Astrocyte (in vitro differentiated cells and primary cell): ENCODE data around the gene CD33. TPM values are rescaled to one million over a fixed set of nuclear protein-coding genes. Genes with fewer than 3 reads are reported as not detected.

ENCODE experiments used
- DNase-seq: peaks from one replicate; pipeline ENCODE4 v3.0.0-alpha.2; 2010; ENCODE audit warnings: low read depth
- FAIRE-seq: peaks from 2 replicates; lab custom pipeline; 2011; peaks lifted over from hg19 to GRCh38; lab: Jason Lieb, UNC
- H2AFZ ChIP-seq: 2 replicates; pipeline ENCODE4 v1.6.0; 2012; ENCODE audit warnings: low read depth, low read length, inconsistent platforms
- H3K27ac ChIP-seq: 2 replicates; pipeline ENCODE4 v1.5.1; 2011; ENCODE audit warnings: low read depth, low read length, inconsistent platforms
- H3K27me3 ChIP-seq: 2 replicates; pipeline ENCODE4 v1.6.0; 2011; ENCODE audit warnings: low read length, inconsistent platforms; ENCODE audit not compliant: insufficient read depth
- H3K36me3 ChIP-seq: 2 replicates; pipeline ENCODE4 v1.5.1; 2011; ENCODE audit warnings: low read length, inconsistent platforms; ENCODE audit not compliant: insufficient read depth
- H3K4me1 ChIP-seq: 2 replicates; pipeline ENCODE4 v1.5.1; 2011; ENCODE audit warnings: low read length, inconsistent platforms; ENCODE audit not compliant: insufficient read depth
- H3K4me2 ChIP-seq: 2 replicates; pipeline ENCODE4 v1.6.0; 2012; ENCODE audit warnings: low read length, inconsistent platforms
- H3K4me3 ChIP-seq: 2 replicates; pipeline ENCODE4 v1.5.1; 2011; ENCODE audit warnings: low read depth, mild to moderate bottlenecking, low read length, inconsistent platforms; ENCODE audit not compliant: insufficient read depth
- H3K79me2 ChIP-seq: 2 replicates; pipeline ENCODE4 v1.6.0; 2012; ENCODE audit warnings: mild to moderate bottlenecking, low read length, inconsistent platforms; ENCODE audit not compliant: insufficient read depth
- H3K9ac ChIP-seq: 2 replicates; pipeline ENCODE4 v1.6.0; 2012; ENCODE audit warnings: mild to moderate bottlenecking, low read length, inconsistent platforms
- H3K9me3 ChIP-seq: 2 replicates; pipeline ENCODE4 v1.5.1; 2012; ENCODE audit warnings: low read depth, mild to moderate bottlenecking, low read length, inconsistent platforms; ENCODE audit not compliant: insufficient read depth
- H4K20me1 ChIP-seq: 2 replicates; pipeline ENCODE4 v1.6.0; 2012; ENCODE audit warnings: low read length, inconsistent platforms; ENCODE audit not compliant: insufficient read depth
- H3K27ac Mint-ChIP-seq: one replicate; pipeline ENCODE4 v1.8.0; 2021; ENCODE audit warnings: mild to moderate bottlenecking, mixed read lengths; ENCODE audit not compliant: unreplicated experiment
- H3K27me3 Mint-ChIP-seq: one replicate; pipeline ENCODE4 v1.8.0; 2021; ENCODE audit warnings: low read depth, mixed read lengths; ENCODE audit not compliant: unreplicated experiment
- H3K36me3 Mint-ChIP-seq: one replicate; pipeline ENCODE4 v1.8.0; 2021; ENCODE audit warnings: low read depth, mixed read lengths; ENCODE audit not compliant: unreplicated experiment
- H3K4me1 Mint-ChIP-seq: one replicate; pipeline ENCODE4 v1.8.0; 2021; ENCODE audit warnings: low read depth, mixed read lengths; ENCODE audit not compliant: unreplicated experiment
- H3K4me3 Mint-ChIP-seq: one replicate; pipeline ENCODE4 v1.8.0; 2021; ENCODE audit warnings: mild to moderate bottlenecking, moderate library complexity, mixed read lengths; ENCODE audit not compliant: unreplicated experiment
- H3K9me3 Mint-ChIP-seq: one replicate; pipeline ENCODE4 v1.8.0; 2021; ENCODE audit warnings: mild to moderate bottlenecking, mixed read lengths; ENCODE audit not compliant: unreplicated experiment
- EZH2 ChIP-seq: IDR thresholded peaks from 2 replicates; pipeline ENCODE4 v1.6.1; 2012; ENCODE audit warnings: mild to moderate bottlenecking, low read length, inconsistent platforms; ENCODE audit not compliant: insufficient read depth
- total RNA-seq: library from RNA; stranded (reverse); gene quantifications from 2 replicates; pipeline ENCODE4 v1.2.1, GENCODE V29; 2021
- TF ChIP-seq, protein P1 (sequence below): IDR thresholded peaks from 2 replicates; pipeline ENCODE4 v1.5.1; 2011; ENCODE audit warnings: low read depth, mild to moderate bottlenecking, inconsistent platforms, low read length, moderate library complexity; ENCODE audit not compliant: insufficient read depth

The CD33 gene
- total RNA-seq, 1 donor from 2014 or later: not detected

DNA sequence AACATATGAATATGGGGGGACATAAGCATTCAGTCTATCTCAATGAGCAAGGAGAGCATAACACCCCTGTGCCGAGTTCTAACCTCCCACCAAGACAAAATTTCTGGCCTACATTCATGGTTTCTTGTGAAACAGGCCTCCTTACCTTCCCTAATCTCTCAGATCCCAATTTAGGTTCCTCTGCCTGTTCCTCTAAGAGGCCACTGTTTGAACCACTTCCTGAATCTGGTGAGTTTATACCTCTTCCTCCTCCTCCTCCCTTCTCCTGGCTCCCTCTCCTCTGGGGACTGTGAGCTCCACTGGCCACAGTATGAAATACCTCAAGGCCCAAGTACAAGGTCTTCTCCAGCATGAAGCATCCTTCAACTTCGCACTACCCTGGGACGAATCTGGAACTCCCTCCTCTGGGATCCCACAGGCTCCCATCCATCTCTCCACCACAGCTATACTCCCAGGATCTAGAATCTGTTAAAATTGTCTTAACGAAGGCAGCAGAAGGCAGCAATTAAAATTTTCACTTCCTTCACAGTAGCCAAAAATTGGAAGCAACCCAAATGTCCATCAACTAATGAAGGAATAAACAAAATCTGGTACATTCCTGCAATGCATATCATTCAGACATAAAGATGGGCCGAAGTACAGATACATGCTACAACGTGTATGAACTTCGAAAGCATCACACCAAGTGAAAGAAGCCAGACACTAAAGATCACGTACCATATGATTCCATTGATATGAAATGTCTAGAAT lies 18.2 kb downstream of the CD33 start:
- Histone ChIP-seq H2AFZ (no peak overlapping the region), H3K4me1 (no peaks in the 10 kb centered on the region), H3K36me3 (no peaks in the 10 kb centered on the region), H3K27me3 (no peaks in the 10 kb centered on the region), H4K20me1 (no peaks in the 10 kb centered on the region), H3K4me3 (no peak overlapping the region), H3K9me3 (no peaks in the 10 kb centered on the region), H3K4me2 (no peak overlapping the region), H3K79me2 (no peaks in the 10 kb centered on the region), H3K27ac (no peak overlapping the region), H3K9ac (no peak overlapping the region)
- Mint-ChIP-seq H3K36me3 (no peaks in the 10 kb centered on the region), H3K4me1 (peaks cover 4% of the 10 kb centered on the region), H3K27ac (no peak overlapping the region), H3K27me3 (peaks cover 5% of the 10 kb centered on the region), H3K4me3 (no peak overlapping the region), H3K9me3 (peaks cover 5% of the 10 kb centered on the region)
- FAIRE-seq (no peak), DNase-seq (no peak)
- TF ChIP-seq, protein P1, sequence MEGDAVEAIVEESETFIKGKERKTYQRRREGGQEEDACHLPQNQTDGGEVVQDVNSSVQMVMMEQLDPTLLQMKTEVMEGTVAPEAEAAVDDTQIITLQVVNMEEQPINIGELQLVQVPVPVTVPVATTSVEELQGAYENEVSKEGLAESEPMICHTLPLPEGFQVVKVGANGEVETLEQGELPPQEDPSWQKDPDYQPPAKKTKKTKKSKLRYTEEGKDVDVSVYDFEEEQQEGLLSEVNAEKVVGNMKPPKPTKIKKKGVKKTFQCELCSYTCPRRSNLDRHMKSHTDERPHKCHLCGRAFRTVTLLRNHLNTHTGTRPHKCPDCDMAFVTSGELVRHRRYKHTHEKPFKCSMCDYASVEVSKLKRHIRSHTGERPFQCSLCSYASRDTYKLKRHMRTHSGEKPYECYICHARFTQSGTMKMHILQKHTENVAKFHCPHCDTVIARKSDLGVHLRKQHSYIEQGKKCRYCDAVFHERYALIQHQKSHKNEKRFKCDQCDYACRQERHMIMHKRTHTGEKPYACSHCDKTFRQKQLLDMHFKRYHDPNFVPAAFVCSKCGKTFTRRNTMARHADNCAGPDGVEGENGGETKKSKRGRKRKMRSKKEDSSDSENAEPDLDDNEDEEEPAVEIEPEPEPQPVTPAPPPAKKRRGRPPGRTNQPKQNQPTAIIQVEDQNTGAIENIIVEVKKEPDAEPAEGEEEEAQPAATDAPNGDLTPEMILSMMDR: no peak
- no peak for TF ChIP-seq EZH2

DNA sequence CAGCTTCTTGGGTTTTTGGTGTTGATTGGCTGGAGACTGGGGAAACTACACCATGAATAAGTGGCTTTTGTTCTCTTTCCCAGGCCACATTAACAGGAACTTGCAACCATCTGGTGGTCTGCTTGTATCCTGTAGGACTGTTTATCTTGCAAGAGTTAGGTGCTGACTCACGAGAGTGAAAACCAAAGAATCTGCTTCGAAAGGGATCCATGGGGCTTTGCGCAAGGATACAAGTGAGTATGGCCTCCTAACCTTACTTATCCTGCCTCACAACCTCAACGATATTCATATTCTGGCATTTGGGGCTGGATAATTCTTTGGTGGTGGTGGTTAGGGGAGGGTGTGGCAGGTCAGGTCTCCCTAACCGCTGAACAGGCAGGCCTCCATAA lies 21.3 kb downstream of the CD33 start:
- Histone ChIP-seq H3K79me2 (no peaks in the 10 kb centered on the region), H3K9me3 (peaks cover 5% of the 10 kb centered on the region), H2AFZ (no peak overlapping the region), H3K36me3 (no peaks in the 10 kb centered on the region), H3K4me3 (no peak overlapping the region), H3K4me2 (no peak overlapping the region), H3K27ac (no peak overlapping the region), H3K9ac (no peak overlapping the region), H3K27me3 (no peaks in the 10 kb centered on the region), H3K4me1 (no peaks in the 10 kb centered on the region), H4K20me1 (no peaks in the 10 kb centered on the region)
- no peak for FAIRE-seq
- H3K4me3 Mint-ChIP-seq: no peak overlapping the region
- peaks cover 8% of the 10 kb centered on the region for H3K9me3 Mint-ChIP-seq
- H3K36me3 Mint-ChIP-seq: no peaks in the 10 kb centered on the region
- peaks cover 4% of the 10 kb centered on the region for H3K4me1 Mint-ChIP-seq
- TF ChIP-seq, protein P1: no peak
- TF ChIP-seq EZH2: no peak
- peak overlapping the region; percentile 16 for H3K27ac Mint-ChIP-seq
- no peak for DNase-seq
- H3K27me3 Mint-ChIP-seq: peaks cover 2% of the 10 kb centered on the region

DNA sequence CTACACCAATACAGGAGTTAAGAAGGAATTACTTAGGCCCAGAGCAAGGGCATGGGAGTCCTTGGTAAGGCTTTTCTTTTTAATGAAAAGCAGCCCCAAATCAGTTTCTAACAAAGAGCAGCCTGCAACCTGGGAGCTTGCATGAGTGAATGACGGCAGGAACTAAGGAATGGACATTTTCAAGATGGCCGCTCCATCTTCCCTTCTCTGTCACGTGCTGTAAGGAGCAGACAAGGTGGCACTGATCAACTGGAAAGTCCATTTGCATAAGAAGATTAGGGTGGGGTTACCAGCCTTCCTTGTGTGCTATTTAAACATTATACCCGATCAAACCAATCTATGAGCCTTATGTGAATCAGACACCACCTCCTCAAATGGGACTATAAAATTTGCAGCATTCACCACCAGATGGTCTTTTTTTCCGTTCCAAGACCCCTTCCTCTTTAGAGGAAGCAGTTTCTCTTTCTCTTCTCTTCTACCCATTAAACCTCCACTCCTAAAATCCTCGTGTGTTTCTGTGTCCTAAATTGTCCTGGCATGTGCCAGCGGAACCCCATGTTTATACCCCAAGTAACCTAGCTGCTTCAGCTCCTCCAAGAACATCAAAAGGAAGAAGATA lies 23.2 kb downstream of the CD33 start:
- Mint-ChIP-seq H3K27me3 (no peaks in the 10 kb centered on the region), H3K9me3 (peaks cover 11% of the 10 kb centered on the region), H3K36me3 (no peaks in the 10 kb centered on the region), H3K4me1 (peaks cover 4% of the 10 kb centered on the region), H3K27ac (no peak overlapping the region), H3K4me3 (no peak overlapping the region)
- FAIRE-seq: no peak
- Histone ChIP-seq H3K27me3 (no peaks in the 10 kb centered on the region), H3K4me2 (no peak overlapping the region), H3K4me3 (no peak overlapping the region), H3K9me3 (peaks cover 5% of the 10 kb centered on the region), H3K27ac (no peak overlapping the region), H3K4me1 (no peaks in the 10 kb centered on the region), H3K9ac (no peak overlapping the region), H3K36me3 (no peaks in the 10 kb centered on the region), H4K20me1 (no peaks in the 10 kb centered on the region), H2AFZ (no peak overlapping the region), H3K79me2 (no peaks in the 10 kb centered on the region)
- DNase-seq: no peak
- TF ChIP-seq EZH2: no peak
- TF ChIP-seq, protein P1: no peak
